Sigmoid colon (tissue), 7 donors: Measurements from ENCODE around the gene CCL28. TPM values are rescaled to one million over a fixed set of nuclear protein-coding genes. Genes with fewer than 3 reads are reported as not detected.
"Not testable (repeated sequence)": the region's sequence is repeated elsewhere in the genome, so short reads cannot be mapped to it uniquely, and the experiment has no call there.

Experiments used
- DNase-seq: peaks from one replicate; pipeline ENCODE4 v3.0.0-alpha.2; 2019
- H3K27ac ChIP-seq, 4 donors: fragments of 200-600 bp; sonication (generic); one replicate each; pipeline ENCODE4 v1.5.1; 2016 to 2019; ENCODE audit warnings: mild to moderate bottlenecking in 1 of 4
- H3K27me3 ChIP-seq, 3 donors: fragments of 200-600 bp; sonication (generic); one replicate each; pipeline ENCODE4 v1.5.1; 2019; ENCODE audit warnings: mild to moderate bottlenecking in 1 of 3
- H3K36me3 ChIP-seq, 4 donors: fragments of 200-600 bp; sonication (generic); one replicate each; pipeline ENCODE4 v1.5.1; 2016 to 2019
- H3K4me1 ChIP-seq, 4 donors: fragments of 200-600 bp; sonication (generic); one replicate each; pipeline ENCODE4 v1.5.1; 2017 to 2019
- H3K4me3 ChIP-seq, 4 donors: fragments of 200-600 bp; sonication (generic); one replicate each; pipeline ENCODE4 v1.5.1; 2017 to 2019; ENCODE audit warnings: mild to moderate bottlenecking in 2 of 4, moderate library complexity in 1 of 4
- H3K9me3 ChIP-seq, 4 donors: fragments of 200-600 bp in 3 of 4; sonication (generic) in 3 of 4; one replicate each; pipeline versions ENCODE4 v1.5.1 to v1.6.1; 2013 to 2019
- CTCF ChIP-seq, 4 experiments: fragments of 450-650 bp in 3 of 4; fragments of 200-600 bp in 1 of 4; IDR thresholded peaks; one replicate each; pipeline ENCODE4 v1.5.1; 2016 to 2019; ENCODE audit warnings: antibody characterized with exemption in 4 of 4, mild to moderate bottlenecking in 3 of 4, moderate library complexity in 2 of 4
- EP300 ChIP-seq, 4 donors: sonication (generic); formaldehyde crosslinking; IDR thresholded peaks; one replicate each; pipeline ENCODE4 v1.6.1; 2017; ENCODE audit warnings: antibody characterized with exemption in 4 of 4
- POLR2A ChIP-seq, 2 donors: fragments of 450-650 bp; IDR thresholded peaks; one replicate each; pipeline ENCODE4 v1.6.1; 2016; ENCODE audit warnings: antibody characterized with exemption in 2 of 2, mild to moderate bottlenecking in 2 of 2, moderate library complexity in 2 of 2
- POLR2AphosphoS5 ChIP-seq, 4 donors: sonication (generic); formaldehyde crosslinking; IDR thresholded peaks; one replicate each; pipeline ENCODE4 v1.6.1; 2017; ENCODE audit warnings: antibody characterized with exemption in 4 of 4
- WGBS, 2 donors: extraction: QIAGEN DNeasy Blood & Tissue Kit; methylation state at CpG; one replicate each; pipeline ENCODE4 v1.1.7; 2013; 5-methylcytosine and 5-hydroxymethylcytosine counted together
- intact Hi-C: fragments of 100-400 bp; cut with DNase I; formaldehyde crosslinking; loops from one replicate; pipeline ENCODE4 v1.15.1; 2023
- polyA plus RNA-seq, 3 donors: library from polyadenylated mRNA; stranded (reverse); fragments of 200-250 nt; gene quantifications; one replicate each; pipeline ENCODE4 v1.2.3, GENCODE V29; 2013
- total RNA-seq, 4 donors: library from RNA; depleted of rRNA; stranded (reverse); fragments of >200 nt; gene quantifications; one replicate each; pipeline ENCODE4 v1.1.0, GENCODE V29; 2016
- donor health status: healthy with polysubstance abuse.
- donor health status: Bipolar disorder and iron deficiency.
- donor health status: healthy.

Gene CCL28
- total and polyA plus RNA-seq, 7 donors: 0.49 to 68.6 (median 1.7) TPM

- Histone ChIP-seq H3K27ac (peak overlapping the region in 1 of 4 donors; percentile 6), H3K4me3 (no peak overlapping the region), H3K27me3 (no peaks in the 10 kb centered on the region), H3K9me3 (no peaks in the 10 kb centered on the region), H3K36me3 (no peaks in the 10 kb centered on the region), H3K4me1 (peaks cover 0 to 13% (median 7%) of the 10 kb centered on the region in 4 donors)
- 77 to 80% methylated on average over 2 of the region's 2 CpGs for WGBS, 2 donors
- intact Hi-C loops: no loop called here
- TF ChIP-seq POLR2A (IDR thresholded peaks at IDR 0.05) (no peak), EP300 (IDR thresholded peaks at IDR 0.05) (no peak), CTCF (IDR thresholded peaks at IDR 0.05) (no peak), POLR2AphosphoS5 (IDR thresholded peaks at IDR 0.05) (no peak)
- DNase-seq: no peak
Observed at GRCh38 chr5:43425983-43426382, 13.8 kb upstream of the CCL28 start.

- WGBS, 2 donors: 31 to 71% methylated on average over 6 of the region's 6 CpGs
- H3K27ac ChIP-seq, H3K36me3 ChIP-seq, H3K9me3 ChIP-seq, intact Hi-C loops, H3K27me3 ChIP-seq, H3K4me3 ChIP-seq, DNase-seq: not testable (repeated sequence)
- peaks cover 0 to 13% (median 7%) of the 10 kb centered on the region in 4 donors for H3K4me1 ChIP-seq
Observed at GRCh38 chr5:43423086-43423485, 10.9 kb upstream of the CCL28 start.

- Histone ChIP-seq H3K27ac (peak overlapping the region in 1 of 4 donors; percentile 63), H3K9me3 (no peaks in the 10 kb centered on the region), H3K27me3 (no peaks in the 10 kb centered on the region), H3K36me3 (no peaks in the 10 kb centered on the region), H3K4me3 (no peak overlapping the region), H3K4me1 (peaks cover 0 to 13% (median 7%) of the 10 kb centered on the region in 4 donors)
- WGBS, 2 donors: 16 to 47% methylated on average over 2 of the region's 2 CpGs
- no peak for DNase-seq
- intact Hi-C loops: no loop called here
- TF ChIP-seq EP300 (IDR thresholded peaks at IDR 0.05): no peak
- no peak for TF ChIP-seq POLR2A (IDR thresholded peaks at IDR 0.05)
- TF ChIP-seq CTCF (IDR thresholded peaks at IDR 0.05): no peak
- no peak for TF ChIP-seq POLR2AphosphoS5 (IDR thresholded peaks at IDR 0.05)
Observed at GRCh38 chr5:43422143-43422542, 10.0 kb upstream of the CCL28 start.

GRCh38 chr5:43421450-43422133 lies 9.4 kb upstream of the CCL28 start:
- Histone ChIP-seq H3K27ac (peak overlapping the region in 1 of 4 donors; percentile 63), H3K4me3 (no peak overlapping the region), H3K4me1 (peaks cover 0 to 13% (median 7%) of the 10 kb centered on the region in 4 donors), H3K36me3 (no peaks in the 10 kb centered on the region), H3K9me3 (no peaks in the 10 kb centered on the region), H3K27me3 (no peaks in the 10 kb centered on the region)
- intact Hi-C loops: no loop called here
- no peak for TF ChIP-seq POLR2AphosphoS5 (IDR thresholded peaks at IDR 0.05)
- TF ChIP-seq POLR2A (IDR thresholded peaks at IDR 0.05): no peak
- TF ChIP-seq CTCF (IDR thresholded peaks at IDR 0.05): no peak
- no peak for TF ChIP-seq EP300 (IDR thresholded peaks at IDR 0.05)
- DNase-seq: no peak
- 72 to 88% methylated on average over 7 of the region's 7 CpGs for WGBS, 2 donors

- no peak overlapping the region for H3K27ac ChIP-seq
- no peaks in the 10 kb centered on the region for H3K36me3 ChIP-seq
- no peaks in the 10 kb centered on the region for H3K9me3 ChIP-seq
- no peak for DNase-seq
- no peaks in the 10 kb centered on the region for H3K27me3 ChIP-seq
- peaks cover 0 to 13% (median 7%) of the 10 kb centered on the region in 4 donors for H3K4me1 ChIP-seq
- 83 to 87% methylated on average over 4 of the region's 4 CpGs for WGBS, 2 donors
- H3K4me3 ChIP-seq: no peak overlapping the region
- TF ChIP-seq CTCF (IDR thresholded peaks at IDR 0.05) (no peak), POLR2A (IDR thresholded peaks at IDR 0.05) (no peak), POLR2AphosphoS5 (IDR thresholded peaks at IDR 0.05) (no peak), EP300 (IDR thresholded peaks at IDR 0.05) (no peak)
- intact Hi-C loops: no loop called here
Observed at GRCh38 chr5:43420241-43420640, 8.1 kb upstream of the CCL28 start.
